Naive thymus-derived CD4-positive, alpha-beta T cell (primary cell): ENCODE results near the gene GPI. TPM values are rescaled to one million over a fixed set of nuclear protein-coding genes. Genes with fewer than 3 reads are reported as not detected.
A peak's percentile ranks its signal among the peaks of the same experiment; 100 is the strongest.

Experiments
- ATAC-seq: fragments of 150-1000 bp; cut with Tn5 transposase; 2 replicates; pipeline ENCODE4 v1.10.0; 2021; ENCODE audit warnings: mild to moderate bottlenecking, moderate library complexity
- CTCF ChIA-PET: fragments of 350-600 bp; sonication (Branson Sonifier 250); formaldehyde crosslinking; loops from one replicate; lab custom pipeline; 2021; ENCODE audit warnings: antibody characterized with exemption; lab: Charles Lee
- POLR2A ChIA-PET: fragments of 350-600 bp; sonication (Branson Sonifier 250); formaldehyde crosslinking; loops from one replicate; lab custom pipeline; 2021; ENCODE audit warnings: antibody characterized with exemption, inconsistent platforms; lab: Charles Lee
- DNase-seq, 9 donors: peaks; one replicate each; pipeline versions ENCODE4 v3.0.0 to v3.0.0-alpha.2; 2020 to 2022; ENCODE audit warnings: mixed read lengths in 1 of 9
- H3K27ac ChIP-seq: one replicate; pipeline ENCODE4 v1.7.0; 2013; ENCODE audit warnings: mild to moderate bottlenecking, low read depth, low read length, moderate library complexity
- H3K27me3 ChIP-seq, 2 donors: one replicate each; pipeline ENCODE4 v1.7.0; 2013; ENCODE audit warnings: low read length in 2 of 2, mild to moderate bottlenecking in 2 of 2, moderate library complexity in 2 of 2; ENCODE audit not compliant: control insufficient read depth in 2 of 2, insufficient read depth in 2 of 2
- H3K36me3 ChIP-seq, 3 experiments: 1 replicate in 2 of 3; 2 replicates in 1 of 3; pipeline ENCODE4 v1.7.0; 2013; ENCODE audit warnings: low read length in 3 of 3, mild to moderate bottlenecking in 3 of 3, moderate library complexity in 1 of 3; ENCODE audit not compliant: insufficient read depth in 3 of 3, control insufficient read depth in 2 of 3
- H3K4me1 ChIP-seq, 2 donors: one replicate each; pipeline ENCODE4 v1.7.0; 2013; ENCODE audit warnings: low read length in 2 of 2, mild to moderate bottlenecking in 2 of 2, moderate library complexity in 1 of 2; ENCODE audit not compliant: control insufficient read depth in 2 of 2, insufficient read depth in 2 of 2
- H3K4me3 ChIP-seq: 2 replicates; pipeline ENCODE4 v1.7.0; 2013; ENCODE audit warnings: mild to moderate bottlenecking, low read length
- H3K9me3 ChIP-seq, 3 experiments: 1 replicate in 2 of 3; 2 replicates in 1 of 3; pipeline ENCODE4 v1.7.0; 2013; ENCODE audit warnings: low read length in 3 of 3; ENCODE audit not compliant: control insufficient read depth in 2 of 3
- H3K27ac Mint-ChIP-seq, 9 donors: one replicate each; pipeline ENCODE4 v1.8.0; 2020 to 2022; ENCODE audit warnings: mixed read lengths in 9 of 9, mild to moderate bottlenecking in 8 of 9, moderate library complexity in 5 of 9, inconsistent platforms in 2 of 9
- H3K27me3 Mint-ChIP-seq, 5 donors: one replicate each; pipeline ENCODE4 v1.8.0; 2021 to 2022; ENCODE audit warnings: mixed read lengths in 5 of 5, mild to moderate bottlenecking in 1 of 5
- H3K36me3 Mint-ChIP-seq, 5 donors: one replicate each; pipeline ENCODE4 v1.8.0; 2020 to 2022; ENCODE audit warnings: mixed read lengths in 5 of 5, mild to moderate bottlenecking in 3 of 5, inconsistent platforms in 1 of 5
- H3K4me1 Mint-ChIP-seq, 7 donors: one replicate each; pipeline ENCODE4 v1.8.0; 2020 to 2022; ENCODE audit warnings: mixed read lengths in 7 of 7, mild to moderate bottlenecking in 3 of 7, inconsistent platforms in 1 of 7
- H3K4me3 Mint-ChIP-seq, 10 donors: one replicate each; pipeline ENCODE4 v1.8.0; 2020 to 2022; ENCODE audit warnings: mild to moderate bottlenecking in 10 of 10, mixed read lengths in 10 of 10, moderate library complexity in 6 of 10, inconsistent platforms in 2 of 10
- H3K9me3 Mint-ChIP-seq, 11 donors: one replicate each; pipeline ENCODE4 v1.8.0; 2020 to 2022; ENCODE audit warnings: mixed read lengths in 11 of 11, mild to moderate bottlenecking in 4 of 11, inconsistent platforms in 1 of 11, moderate library complexity in 1 of 11
- intact Hi-C, 2 donors: fragments of 100-400 bp; cut with micrococcal nuclease; formaldehyde crosslinking; loops; one replicate each; pipeline ENCODE4 v1.15.1; 2023
- polyA plus RNA-seq, 2 donors: library from polyadenylated mRNA; unstranded; fragments of 300-500 nt; fragmentation: Illumina TruSeq; gene quantifications; one replicate each; pipeline ENCODE4 v1.2.3, GENCODE V29; 2021
- total RNA-seq, 6 experiments: library from RNA in 5 of 6; stranded (reverse) in 5 of 6; gene quantifications; 1 replicate in 5 of 6; 2 replicates in 1 of 6; pipeline ENCODE4 v1.2.3 and lab custom pipeline; 2021 to 2026

The GPI gene
- total and polyA plus RNA-seq, 7 experiments from 2014 or later: 96.5 to 750 (median 116) TPM

- CTCF ChIA-PET: no interaction called here
- ATAC-seq: no peak
Measured at GRCh38 chr19:34319785-34320184, 45.2 kb upstream of the GPI start.

DNA sequence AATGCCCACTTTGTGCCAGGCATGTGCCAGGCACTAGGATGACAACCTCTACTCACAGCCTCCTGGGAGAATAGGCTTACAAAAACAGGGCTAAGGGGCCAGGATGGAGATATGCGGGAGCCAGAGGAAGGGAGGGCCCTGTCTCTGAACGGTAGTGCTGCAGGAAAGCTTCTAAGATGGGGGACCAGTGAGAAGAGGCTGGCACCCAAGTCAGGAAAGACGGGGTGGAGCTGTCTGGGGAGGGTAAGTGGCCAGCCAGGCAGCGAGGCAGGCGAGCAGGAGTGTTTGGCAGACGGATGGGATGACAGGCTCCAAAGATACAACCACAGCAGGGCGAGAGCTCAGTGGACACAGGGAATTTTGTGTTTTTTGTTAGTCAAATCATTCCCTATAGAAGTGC is 44.7 kb upstream of the GPI start:
- ATAC-seq: no peak
- CTCF ChIA-PET: no interaction called here
- H3K4me3 Mint-ChIP-seq: peak overlapping the region in 1 of 10 donors; percentile 73

More at GRCh38 chr19:34319785-34320184, 45.2 kb upstream of the GPI start:
- H3K4me1 Mint-ChIP-seq: peaks cover 13 to 65% (median 48%) of the 10 kb centered on the region in 7 donors
- H3K4me3 Mint-ChIP-seq: peak overlapping the region in 1 of 10 donors; percentile 73
- H3K4me3 ChIP-seq: no peak overlapping the region
- no peaks in the 10 kb centered on the region for H3K9me3 ChIP-seq
- no peak overlapping the region for H3K27ac ChIP-seq
- peaks cover 3 to 26% of the 10 kb centered on the region in 2 donors for H3K4me1 ChIP-seq
- H3K36me3 ChIP-seq: peaks cover 0 to 34% (median 0%) of the 10 kb centered on the region in 3 experiments
- peaks cover 6 to 31% (median 14%) of the 10 kb centered on the region in 5 donors for H3K36me3 Mint-ChIP-seq
- H3K27ac Mint-ChIP-seq: peak overlapping the region in 7 of 9 donors; percentile 59 to 87 (median 71)
- POLR2A ChIA-PET: interaction anchor here (2.0 kb wide), 1 partner anchor 51 kb away, joined by 11 read pairs; no protein-coding TSS in a partner anchor
- no peaks in the 10 kb centered on the region for H3K9me3 Mint-ChIP-seq
- H3K27me3 ChIP-seq: no peaks in the 10 kb centered on the region
- intact Hi-C loops: no loop called here
- no peak for DNase-seq
- no peaks in the 10 kb centered on the region for H3K27me3 Mint-ChIP-seq

DNA sequence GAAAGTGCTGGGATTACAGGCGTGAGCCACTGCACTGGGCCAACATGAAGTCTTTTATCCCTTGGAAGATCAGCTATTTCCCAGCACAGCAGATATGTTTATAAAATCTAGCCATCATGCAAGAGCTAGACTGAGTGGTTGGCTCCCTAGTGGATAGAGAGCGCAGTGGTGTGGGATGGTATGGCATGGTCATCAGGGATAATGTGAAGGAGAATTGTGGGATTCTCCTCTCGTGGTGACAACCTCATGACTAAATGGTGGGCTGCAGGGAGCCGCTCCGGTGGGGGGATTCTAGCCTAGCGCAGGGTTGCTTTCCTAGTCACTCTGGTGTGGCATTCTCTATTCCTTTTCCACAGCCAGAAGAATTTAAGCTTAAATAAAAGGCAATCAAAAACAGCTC is 43.3 kb upstream of the GPI start:
- Mint-ChIP-seq H3K27ac (no peak overlapping the region), H3K27me3 (no peaks in the 10 kb centered on the region), H3K9me3 (peaks cover 0 to 2% (median 0%) of the 10 kb centered on the region in 11 donors), H3K36me3 (peaks cover 10 to 45% (median 27%) of the 10 kb centered on the region in 5 donors), H3K4me3 (no peak overlapping the region), H3K4me1 (peaks cover 13 to 64% (median 40%) of the 10 kb centered on the region in 7 donors)
- POLR2A ChIA-PET: interaction anchor here (0.7 kb wide), 1 partner anchor 18 kb away, joined by 3 read pairs; no protein-coding TSS in a partner anchor
- Histone ChIP-seq H3K27ac (no peak overlapping the region), H3K27me3 (no peaks in the 10 kb centered on the region), H3K9me3 (no peaks in the 10 kb centered on the region), H3K4me1 (peaks cover 3 to 21% of the 10 kb centered on the region in 2 donors), H3K36me3 (peaks cover 0 to 52% (median 0%) of the 10 kb centered on the region in 3 experiments), H3K4me3 (no peak overlapping the region)
- CTCF ChIA-PET: interaction anchor here (0.6 kb wide), 1 partner anchor 44 kb away, joined by 3 read pairs; no protein-coding TSS in a partner anchor
- DNase-seq: no peak
- ATAC-seq: no peak
- intact Hi-C loops: no loop called here

More for the DNA sequence above, 44.7 kb upstream of the GPI start:
- Mint-ChIP-seq H3K9me3 (peaks cover 0 to 2% (median 0%) of the 10 kb centered on the region in 11 donors), H3K27me3 (no peaks in the 10 kb centered on the region), H3K27ac (peak overlapping the region in 5 of 9 donors; percentile 17 to 83 (median 71)), H3K4me1 (peaks cover 13 to 65% (median 44%) of the 10 kb centered on the region in 7 donors), H3K36me3 (peaks cover 8 to 32% (median 19%) of the 10 kb centered on the region in 5 donors)
- intact Hi-C loops: no loop called here
- H3K27ac ChIP-seq: no peak overlapping the region
- H3K36me3 ChIP-seq: peaks cover 0 to 39% (median 0%) of the 10 kb centered on the region in 3 experiments
- POLR2A ChIA-PET: no interaction called here
- no peak for DNase-seq
- peaks cover 3 to 26% of the 10 kb centered on the region in 2 donors for H3K4me1 ChIP-seq
- no peak overlapping the region for H3K4me3 ChIP-seq
- H3K9me3 ChIP-seq: no peaks in the 10 kb centered on the region
- H3K27me3 ChIP-seq: no peaks in the 10 kb centered on the region

- intact Hi-C loops: loop anchor here in 1 of 2 donors (2.0 kb wide), 1 partner anchor 17 kb away; no protein-coding TSS in a partner anchor
- no peak overlapping the region for H3K4me3 ChIP-seq
- H3K4me1 ChIP-seq: peaks cover 0 to 2% of the 10 kb centered on the region in 2 donors
- DNase-seq: no peak
- H3K27me3 ChIP-seq: no peaks in the 10 kb centered on the region
- peak overlapping the region in 4 of 9 donors; percentile 5 to 77 (median 41) for H3K27ac Mint-ChIP-seq
- ChIA-PET POLR2A (interaction anchor here (0.7 kb wide), 1 partner anchor 57 kb away, joined by 3 read pairs; no protein-coding TSS in a partner anchor), CTCF (no interaction called here)
- no peak overlapping the region for H3K27ac ChIP-seq
- H3K36me3 ChIP-seq: peaks cover 1 to 67% (median 4%) of the 10 kb centered on the region in 3 experiments
- peaks cover 0 to 49% (median 21%) of the 10 kb centered on the region in 7 donors for H3K4me1 Mint-ChIP-seq
- H3K9me3 ChIP-seq: no peaks in the 10 kb centered on the region
- H3K36me3 Mint-ChIP-seq: peaks cover 10 to 55% (median 37%) of the 10 kb centered on the region in 5 donors
- H3K4me3 Mint-ChIP-seq: peak overlapping the region in 1 of 10 donors; percentile 29
- H3K27me3 Mint-ChIP-seq: no peaks in the 10 kb centered on the region
- no peak for ATAC-seq
- H3K9me3 Mint-ChIP-seq: peaks cover 0 to 2% (median 0%) of the 10 kb centered on the region in 11 donors
Measured at GRCh38 chr19:34323433-34324204, 41.4 kb upstream of the GPI start.

DNA sequence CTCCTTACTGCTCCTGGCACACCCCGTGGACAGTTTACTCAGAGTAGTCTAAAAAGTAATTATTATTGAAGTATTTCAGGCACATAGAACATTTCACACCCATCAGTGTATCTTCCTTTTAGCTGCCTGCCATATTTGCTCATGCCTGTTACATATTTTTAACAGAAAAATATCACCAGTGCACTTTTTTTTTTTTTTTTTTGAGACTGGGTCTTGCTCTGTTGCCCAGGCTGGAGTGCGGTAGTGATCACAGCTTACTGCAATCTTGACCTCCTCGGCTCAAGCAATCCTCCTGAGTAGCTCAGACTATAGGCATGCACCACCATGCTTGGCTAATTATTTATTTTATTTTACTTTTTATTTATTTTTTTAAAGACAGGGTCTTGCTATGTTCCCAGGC is 40.7 kb upstream of the GPI start:
- CTCF ChIA-PET: no interaction called here
- Histone ChIP-seq H3K36me3 (peaks cover 8 to 74% (median 8%) of the 10 kb centered on the region in 3 experiments), H3K9me3 (no peaks in the 10 kb centered on the region), H3K27me3 (no peaks in the 10 kb centered on the region), H3K4me1 (no peaks in the 10 kb centered on the region), H3K27ac (no peak overlapping the region), H3K4me3 (no peak overlapping the region)
- peaks cover 12 to 59% (median 41%) of the 10 kb centered on the region in 5 donors for H3K36me3 Mint-ChIP-seq
- intact Hi-C loops: loop anchor here in 1 of 2 donors (2.0 kb wide), 1 partner anchor 18 kb away; no protein-coding TSS in a partner anchor
- no peak for ATAC-seq
- H3K4me1 Mint-ChIP-seq: peaks cover 0 to 42% (median 14%) of the 10 kb centered on the region in 7 donors
- peak overlapping the region in 2 of 9 donors; percentile 15 to 67 for H3K27ac Mint-ChIP-seq
- H3K4me3 Mint-ChIP-seq: no peak overlapping the region
- H3K9me3 Mint-ChIP-seq: peaks cover 0 to 2% (median 0%) of the 10 kb centered on the region in 11 donors
- no peaks in the 10 kb centered on the region for H3K27me3 Mint-ChIP-seq
- no peak for DNase-seq
- POLR2A ChIA-PET: no interaction called here

GRCh38 chr19:34325181-34325580 is 39.8 kb upstream of the GPI start:
- intact Hi-C loops: loop anchor here in 1 of 2 donors (2.0 kb wide), 1 partner anchor 18 kb away; no protein-coding TSS in a partner anchor
- no peaks in the 10 kb centered on the region for H3K27me3 Mint-ChIP-seq
- peaks cover 0 to 36% (median 9%) of the 10 kb centered on the region in 7 donors for H3K4me1 Mint-ChIP-seq
- no peak overlapping the region for H3K4me3 ChIP-seq
- no peaks in the 10 kb centered on the region for H3K9me3 ChIP-seq
- ATAC-seq (no peak), DNase-seq (no peak)
- POLR2A ChIA-PET: no interaction called here
- peaks cover 8 to 75% (median 11%) of the 10 kb centered on the region in 3 experiments for H3K36me3 ChIP-seq
- H3K4me3 Mint-ChIP-seq: no peak overlapping the region
- H3K9me3 Mint-ChIP-seq: peaks cover 0 to 2% (median 0%) of the 10 kb centered on the region in 11 donors
- H3K27me3 ChIP-seq: no peaks in the 10 kb centered on the region
- no peaks in the 10 kb centered on the region for H3K4me1 ChIP-seq
- CTCF ChIA-PET: no interaction called here
- H3K27ac ChIP-seq: no peak overlapping the region
- peak overlapping the region in 5 of 9 donors; percentile 6 to 63 (median 21) for H3K27ac Mint-ChIP-seq
- H3K36me3 Mint-ChIP-seq: peaks cover 13 to 55% (median 40%) of the 10 kb centered on the region in 5 donors
